ENCODE measurements around the gene ETV7. TPM values are rescaled to one million over a fixed set of nuclear protein-coding genes. Genes with fewer than 3 reads are reported as not detected.

Gene ETV7
- total and polyA plus RNA-seq, 4 donors, result 0.17 to 0.84 (median 0.36) TPM

- TF ChIP-seq FOXA1 (IDR thresholded peaks at IDR 0.05) (no peak), GABPA (IDR thresholded peaks at IDR 0.05 in 1 of 2, conservative IDR thresholded peaks at IDR 0.05 in 1 of 2) (no peak), JUND (IDR thresholded peaks at IDR 0.05) (no peak)
These were observed 16.3 kb downstream of the ETV7 start (continued) for GRCh38 chr6:36371211-36371610.

GRCh38 chr6:36370638-36371037 is 16.8 kb downstream of the ETV7 start:
- TF ChIP-seq HNF4G (IDR thresholded peaks at IDR 0.05), result no peak
- TF ChIP-seq ATF3 (IDR thresholded peaks at IDR 0.05), result no peak
- no peak for TF ChIP-seq SP1 (IDR thresholded peaks at IDR 0.05)
- no peak for TF ChIP-seq MAX (IDR thresholded peaks at IDR 0.05)
- TF ChIP-seq CTCF (IDR thresholded peaks at IDR 0.05; ENCODE audit: low read depth, low read length, missing input control), result no peak
- TF ChIP-seq EGR1 (IDR thresholded peaks at IDR 0.05; ENCODE audit: low read depth in 2 of 2), result no peak
- no peak for TF ChIP-seq YY1 (IDR thresholded peaks at IDR 0.05)
- no peak for TF ChIP-seq REST (IDR thresholded peaks at IDR 0.05)
- TF ChIP-seq NR2F2 (IDR thresholded peaks at IDR 0.05), result no peak
- TF ChIP-seq ZBTB33 (IDR thresholded peaks at IDR 0.05), result no peak
- TF ChIP-seq FOXA2 (IDR thresholded peaks at IDR 0.05), result no peak
- Histone ChIP-seq H3K4me3 (ENCODE audit: low read depth in 1 of 3, low read length in 3 of 3) (no peak overlapping the region), H3K27me3 (ENCODE audit: control insufficient read depth in 4 of 4, insufficient read depth in 4 of 4, low read length in 3 of 4) (no peaks in the 10 kb centered on the region), H3K36me3 (ENCODE audit: control insufficient read depth in 4 of 4, insufficient read depth in 3 of 4, low read depth in 1 of 4, low read length in 3 of 4) (no peaks in the 10 kb centered on the region), H3K4me1 (ENCODE audit: control insufficient read depth in 4 of 4, insufficient read depth in 4 of 4, low read length in 3 of 4) (no peaks in the 10 kb centered on the region), H3K27ac (ENCODE audit: low read depth in 1 of 2, low read length in 2 of 2) (no peak overlapping the region), H3K9ac (ENCODE audit: low read depth in 1 of 2, low read length in 2 of 2) (no peak overlapping the region), H3K9me3 (ENCODE audit: control insufficient read depth in 4 of 4, low read length in 3 of 4) (no peaks in the 10 kb centered on the region)
- WGBS, result 97% methylated on average over 2 of the region's 2 CpGs
- no peak for DNase-seq (ENCODE audit: low spot score)

Data from liver (tissue), 9 donors.